SU-DHL-6 (cell line): ENCODE data around the gene TFDP2.
"Not testable (repeated sequence)": the region's sequence is repeated elsewhere in the genome, so short reads cannot be mapped to it uniquely, and the experiment has no call there.

Experiments used
- EZH2phosphoT487 ChIP-seq: fragments of 200-600 bp; sonication (generic), shearing (Covaris generic); conservative IDR thresholded peaks from 2 replicates; pipeline ENCODE4 v1.6.1; 2018; ENCODE audit warnings: mild to moderate bottlenecking, antibody characterized with exemption, low read length, moderate library complexity, mixed read lengths
- TF ChIP-seq, protein P1 (sequence below): fragments of 200-600 bp; sonication (generic); IDR thresholded peaks from one replicate; pipeline ENCODE4 v1.5.1; 2017; ENCODE audit warnings: antibody characterized with exemption, mild to moderate bottlenecking, low read length, moderate library complexity; ENCODE audit not compliant: insufficient read depth, poor library complexity, severe bottlenecking

- TF ChIP-seq, protein P1, sequence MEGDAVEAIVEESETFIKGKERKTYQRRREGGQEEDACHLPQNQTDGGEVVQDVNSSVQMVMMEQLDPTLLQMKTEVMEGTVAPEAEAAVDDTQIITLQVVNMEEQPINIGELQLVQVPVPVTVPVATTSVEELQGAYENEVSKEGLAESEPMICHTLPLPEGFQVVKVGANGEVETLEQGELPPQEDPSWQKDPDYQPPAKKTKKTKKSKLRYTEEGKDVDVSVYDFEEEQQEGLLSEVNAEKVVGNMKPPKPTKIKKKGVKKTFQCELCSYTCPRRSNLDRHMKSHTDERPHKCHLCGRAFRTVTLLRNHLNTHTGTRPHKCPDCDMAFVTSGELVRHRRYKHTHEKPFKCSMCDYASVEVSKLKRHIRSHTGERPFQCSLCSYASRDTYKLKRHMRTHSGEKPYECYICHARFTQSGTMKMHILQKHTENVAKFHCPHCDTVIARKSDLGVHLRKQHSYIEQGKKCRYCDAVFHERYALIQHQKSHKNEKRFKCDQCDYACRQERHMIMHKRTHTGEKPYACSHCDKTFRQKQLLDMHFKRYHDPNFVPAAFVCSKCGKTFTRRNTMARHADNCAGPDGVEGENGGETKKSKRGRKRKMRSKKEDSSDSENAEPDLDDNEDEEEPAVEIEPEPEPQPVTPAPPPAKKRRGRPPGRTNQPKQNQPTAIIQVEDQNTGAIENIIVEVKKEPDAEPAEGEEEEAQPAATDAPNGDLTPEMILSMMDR, result not testable (repeated sequence)
- not testable (repeated sequence) for TF ChIP-seq EZH2phosphoT487
These were observed 60.4 kb downstream of the TFDP2 start for GRCh38 chr3:142088925-142089324.
